HepG2 (cell line): ENCODE data around the gene NDUFA13. TPM values are rescaled to one million over a fixed set of nuclear protein-coding genes. Genes with fewer than 3 reads are reported as not detected.

ENCODE experiments used
- ATAC-seq: fragments of 200-7000 bp; cut with Tn5 transposase; 3 replicates; pipeline ENCODE4 v1.9.1; 2020; ENCODE audit warnings: mild to moderate bottlenecking, moderate library complexity
- BruUV-seq: library from RNA; stranded (reverse); fragments of 400-500 nt; replicated peaks from 2 replicates; lab custom pipeline; 2021; lab: Mats Ljungman, UMichigan
- CTCF ChIA-PET: fragments of 300-600 bp; formaldehyde crosslinking; extraction: SDS; loops from one replicate; lab custom pipeline; 2021; ENCODE audit warnings: low total read pairs, inconsistent platforms, low intra/inter-chr PET ratio; lab: Yijun Ruan, JAX
- POLR2A ChIA-PET: fragments of 350-600 bp; sonication (Branson Sonifier 250); formaldehyde crosslinking; loops from one replicate; lab custom pipeline; 2020; ENCODE audit warnings: antibody characterized with exemption, inconsistent platforms; lab: Yijun Ruan, JAX
- DNase-seq: peaks from one replicate; pipeline ENCODE4 v3.0.0-alpha.2; 2015; ENCODE audit warnings: low spot score
- FAIRE-seq: peaks from 3 replicates; lab custom pipeline; 2011; peaks lifted over from hg19 to GRCh38; lab: Jason Lieb, UNC
- H2AFZ ChIP-seq: one replicate; pipeline ENCODE4 v1.6.1; 2011; ENCODE audit warnings: low read length, inconsistent platforms
- H3K27ac ChIP-seq: fragments of 300-600 bp; 3 replicates; pipeline ENCODE4 v1.8.0; 2011; ENCODE audit warnings: mixed run types, mild to moderate bottlenecking, mixed read lengths, low read length, inconsistent platforms; ENCODE audit not compliant: insufficient read depth; ENCODE audit errors: extremely low read length
- H3K27me3 ChIP-seq, 2 experiments: fragments of 200-600 bp in 1 of 2; 2 replicates in 1 of 2; 3 replicates in 1 of 2; pipeline versions ENCODE4 v1.6.0 to v1.8.0; 2011; ENCODE audit warnings: low read length in 2 of 2, mild to moderate bottlenecking in 2 of 2, moderate library complexity in 2 of 2, inconsistent platforms in 1 of 2; ENCODE audit not compliant: insufficient read depth in 2 of 2, control insufficient read depth in 1 of 2
- H3K36me3 ChIP-seq, 2 experiments: fragments of 200-600 bp in 1 of 2; replicated peaks in 1 of 2; 2 replicates in 1 of 2; 3 replicates in 1 of 2; pipeline versions ENCODE4 v1.5.1 to v1.8.0; 2011; ENCODE audit warnings: low read length in 2 of 2, inconsistent platforms in 1 of 2; ENCODE audit not compliant: insufficient read depth in 2 of 2, control insufficient read depth in 1 of 2
- H3K4me1 ChIP-seq: 2 replicates; pipeline ENCODE4 v1.5.1; 2012; ENCODE audit warnings: low read length, inconsistent platforms; ENCODE audit not compliant: insufficient read depth
- H3K4me2 ChIP-seq: 2 replicates; pipeline ENCODE4 v1.6.0; 2011; ENCODE audit warnings: low read depth, low read length, inconsistent platforms
- H3K4me3 ChIP-seq, 3 experiments: fragments of 200-600 bp in 1 of 3; sonication (generic), shearing (Covaris generic) in 1 of 3; replicated peaks in 1 of 3; 2 replicates each; pipeline ENCODE4 v1.5.1; 2011 to 2016; ENCODE audit warnings: low read length in 3 of 3, inconsistent platforms in 2 of 3, low read depth in 2 of 3, mild to moderate bottlenecking in 2 of 3, control low read depth in 1 of 3, mixed read lengths in 1 of 3; ENCODE audit not compliant: insufficient read depth in 1 of 3
- H3K79me2 ChIP-seq: one replicate; pipeline ENCODE4 v1.6.1; 2011; ENCODE audit warnings: low read length, inconsistent platforms; ENCODE audit not compliant: insufficient read depth
- H3K9ac ChIP-seq: 2 replicates; pipeline ENCODE4 v1.6.0; 2011; ENCODE audit warnings: mild to moderate bottlenecking, low read depth, low read length, inconsistent platforms; ENCODE audit not compliant: insufficient read depth
- H3K9me3 ChIP-seq: 2 replicates; pipeline ENCODE4 v1.5.1; 2012; ENCODE audit warnings: mild to moderate bottlenecking, low read length
- H4K20me1 ChIP-seq: 2 replicates; pipeline ENCODE4 v1.6.0; 2011; ENCODE audit warnings: inconsistent platforms, mild to moderate bottlenecking, low read length, moderate library complexity; ENCODE audit not compliant: insufficient read depth
- AGO2 ChIP-seq: fragments of 200-400 bp; formaldehyde crosslinking; optimal IDR thresholded peaks from 2 replicates; pipeline ENCODE3; 2017; ENCODE audit warnings: mild to moderate bottlenecking, low read depth, low read length, moderate library complexity
- AKAP8 ChIP-seq: sonication (generic); formaldehyde crosslinking; IDR thresholded peaks from 2 replicates; pipeline ENCODE4 v1.5.1; 2020; ENCODE audit warnings: mild to moderate bottlenecking, missing genetic modification reagents
- ARID2 ChIP-seq: sonication (generic); formaldehyde crosslinking; IDR thresholded peaks from 2 replicates; pipeline ENCODE4 v1.8.1; 2022; ENCODE audit warnings: mild to moderate bottlenecking, missing genetic modification reagents, borderline replicate concordance
- JUNB ChIP-seq: sonication (generic); formaldehyde crosslinking; IDR thresholded peaks from 2 replicates; pipeline ENCODE4 v1.8.0; 2022; ENCODE audit warnings: missing genetic modification reagents, mild to moderate bottlenecking, borderline replicate concordance
- RBM22 ChIP-seq: fragments of 200-400 bp; formaldehyde crosslinking; optimal IDR thresholded peaks from 2 replicates; pipeline ENCODE3; 2017; ENCODE audit warnings: mild to moderate bottlenecking, low read length, moderate library complexity
- SSRP1 ChIP-seq: IDR thresholded peaks from 2 replicates; pipeline ENCODE4 v1.6.1; 2016; ENCODE audit warnings: control low read depth
- ZNF780A ChIP-seq: sonication (generic); formaldehyde crosslinking; IDR thresholded peaks from 2 replicates; pipeline ENCODE4 v1.8.0; 2022; ENCODE audit warnings: mild to moderate bottlenecking, missing genetic modification reagents, moderate library complexity
- WGBS: methylation state at CpG from one replicate; pipeline ENCODE4 v1.1.6; 2017; ENCODE audit warnings: low lambda C conversion rate; 5-methylcytosine and 5-hydroxymethylcytosine counted together
- in situ Hi-C: cut with HindIII; loops from 2 replicates; pipeline ENCODE4 v1.10.0; 2017; ENCODE audit warnings: low pct_unique_long_range_greater_than_20kb; ENCODE audit not compliant: extremely low pct_ligation_motif_present
- intact Hi-C: fragments of 100-400 bp; cut with micrococcal nuclease; formaldehyde crosslinking; loops from one replicate; pipeline ENCODE4 v1.10.0; 2022; ENCODE audit not compliant: unreplicated experiment
- polyA plus RNA-seq, 8 experiments: library from polyadenylated mRNA; depleted of rRNA in 3 of 8; stranded (reverse) in 7 of 8; unstranded in 1 of 8; fragments of >200 nt; fragmentation: Illumina TruSeq in 4 of 8; extraction: Trizol in 4 of 8; gene quantifications; 2 replicates each; pipeline versions ENCODE4 v1.2.1 to v1.2.3, GENCODE V29; 2011 to 2016; ENCODE audit warnings: low read depth in 4 of 8, missing spikeins in 1 of 8, mixed read lengths in 1 of 8; ENCODE audit not compliant: insufficient read depth in 1 of 8
- total RNA-seq, 5 experiments: library from RNA; depleted of rRNA; stranded (reverse); fragments of >200 nt; fragmentation: Illumina TruSeq; extraction: Trizol; gene quantifications; 2 replicates each; pipeline ENCODE4 v1.2.3, GENCODE V29; 2016; ENCODE audit warnings: low read depth in 1 of 5
- TF ChIP-seq, protein P1 (sequence below): sonication (generic); formaldehyde crosslinking; IDR thresholded peaks from 2 replicates; pipeline ENCODE4 v1.4.0; 2020; ENCODE audit warnings: missing genetic modification reagents

The NDUFA13 gene
- total and polyA plus RNA-seq, 2 of the 13 experiments (the other 11 are each of a cell fraction or from before 2014, with no cell fraction given) = 337 to 366 TPM

DNA sequence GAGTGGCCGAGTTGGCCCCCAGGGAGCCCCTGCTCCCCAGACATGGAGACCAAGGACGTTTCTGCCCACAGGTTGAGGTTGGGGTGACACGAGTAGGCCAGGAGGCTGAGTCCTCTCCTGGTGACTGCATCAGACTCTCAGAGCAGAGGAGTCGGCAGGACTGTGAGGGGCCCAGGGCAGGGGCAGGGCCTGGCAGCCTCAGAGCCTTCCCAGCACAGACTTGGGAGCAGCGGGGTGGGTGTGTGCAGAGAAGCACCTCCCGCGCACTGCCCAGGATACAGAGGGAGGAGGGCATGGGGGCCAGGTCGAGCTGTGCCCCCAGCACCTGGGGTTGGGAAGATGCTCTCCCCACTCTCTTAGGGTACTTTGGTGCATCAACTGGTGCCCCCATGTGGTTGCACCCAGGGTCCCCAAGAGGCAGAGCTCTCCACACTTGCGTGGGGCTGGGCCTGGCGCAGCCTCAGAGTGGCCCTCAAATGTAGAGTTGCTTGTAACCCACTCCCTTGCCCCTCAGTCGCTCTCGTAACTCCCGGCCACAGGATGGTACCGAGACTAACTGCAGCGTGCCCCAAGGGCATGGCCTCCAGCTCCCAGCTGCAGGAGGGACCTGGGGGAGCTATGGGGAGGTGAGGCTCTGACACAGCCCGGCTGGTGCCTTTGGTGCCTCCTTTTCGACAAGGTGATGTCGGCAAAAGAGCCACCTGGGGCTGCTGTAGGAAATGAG lies 16.6 kb upstream of the NDUFA13 start:
- WGBS = 85% methylated on average over 3 of the region's 18 CpGs
- intact Hi-C loops (no loop called here), in situ Hi-C loops (no loop called here)
- ChIA-PET CTCF (no interaction called here), POLR2A (no interaction called here)
- H3K9ac ChIP-seq = no peak overlapping the region
- H2AFZ ChIP-seq = no peak overlapping the region
- TF ChIP-seq AKAP8 (CRISPR knock-in tag) = no peak
- TF ChIP-seq RBM22 = peak; percentile 71
- TF ChIP-seq ZNF780A = no peak
- peaks cover 27 to 91% of the 10 kb centered on the region in 2 experiments; a peak in 4 of 5 replicates for H3K36me3 ChIP-seq
- ATAC-seq = no peak; the same call in 2 of the 3 replicates
- H3K27me3 ChIP-seq = no peaks in the 10 kb centered on the region
- no peaks in the 10 kb centered on the region for H3K79me2 ChIP-seq
- no peaks in the 10 kb centered on the region for H3K9me3 ChIP-seq
- H4K20me1 ChIP-seq = no peaks in the 10 kb centered on the region
- no TSS peak for BruUV-seq
- H3K27ac ChIP-seq = no peak overlapping the region
- H3K4me2 ChIP-seq = no peak overlapping the region
- H3K4me1 ChIP-seq = no peaks in the 10 kb centered on the region
- no peak overlapping the region for H3K4me3 ChIP-seq
- FAIRE-seq = no peak
- no peak for DNase-seq

- H3K36me3 ChIP-seq = peaks cover 28 to 90% of the 10 kb centered on the region in 2 experiments; a peak in 4 of 5 replicates
Observed at GRCh38 chr19:19500975-19501644, 14.9 kb upstream of the NDUFA13 start.

More at GRCh38 chr19:19500975-19501644, 14.9 kb upstream of the NDUFA13 start:
- ChIA-PET POLR2A (no interaction called here), CTCF (no interaction called here)
- BruUV-seq = no TSS peak
- DNase-seq = no peak
- H3K4me1 ChIP-seq = no peaks in the 10 kb centered on the region
- in situ Hi-C loops (no loop called here), intact Hi-C loops (no loop called here)
- no peak overlapping the region for H3K4me3 ChIP-seq
- no peak overlapping the region for H3K9ac ChIP-seq
- no peak overlapping the region for H3K4me2 ChIP-seq
- no peak for ATAC-seq
- no peak for FAIRE-seq
- no peaks in the 10 kb centered on the region for H4K20me1 ChIP-seq
- TF ChIP-seq SSRP1 (CRISPR knock-in tag) (no peak), AGO2 (peak; percentile 38), JUNB (CRISPR knock-in tag) (no peak), ARID2 (CRISPR knock-in tag) (no peak)
- TF ChIP-seq, protein P1, sequence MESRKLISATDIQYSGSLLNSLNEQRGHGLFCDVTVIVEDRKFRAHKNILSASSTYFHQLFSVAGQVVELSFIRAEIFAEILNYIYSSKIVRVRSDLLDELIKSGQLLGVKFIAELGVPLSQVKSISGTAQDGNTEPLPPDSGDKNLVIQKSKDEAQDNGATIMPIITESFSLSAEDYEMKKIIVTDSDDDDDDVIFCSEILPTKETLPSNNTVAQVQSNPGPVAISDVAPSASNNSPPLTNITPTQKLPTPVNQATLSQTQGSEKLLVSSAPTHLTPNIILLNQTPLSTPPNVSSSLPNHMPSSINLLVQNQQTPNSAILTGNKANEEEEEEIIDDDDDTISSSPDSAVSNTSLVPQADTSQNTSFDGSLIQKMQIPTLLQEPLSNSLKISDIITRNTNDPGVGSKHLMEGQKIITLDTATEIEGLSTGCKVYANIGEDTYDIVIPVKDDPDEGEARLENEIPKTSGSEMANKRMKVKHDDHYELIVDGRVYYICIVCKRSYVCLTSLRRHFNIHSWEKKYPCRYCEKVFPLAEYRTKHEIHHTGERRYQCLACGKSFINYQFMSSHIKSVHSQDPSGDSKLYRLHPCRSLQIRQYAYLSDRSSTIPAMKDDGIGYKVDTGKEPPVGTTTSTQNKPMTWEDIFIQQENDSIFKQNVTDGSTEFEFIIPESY (CRISPR knock-in tag) = peak; percentile 69; the same call in 1 of the 2 replicates
- H3K79me2 ChIP-seq = no peaks in the 10 kb centered on the region
- 98% methylated on average over 17 of the region's 34 CpGs for WGBS
- no peaks in the 10 kb centered on the region for H3K27me3 ChIP-seq
- no peak overlapping the region for H3K27ac ChIP-seq
- no peak overlapping the region for H2AFZ ChIP-seq
- H3K9me3 ChIP-seq = no peaks in the 10 kb centered on the region
